HepG2 (cell line): ENCODE results near the gene RPS6KA3. TPM values are rescaled to one million over a fixed set of nuclear protein-coding genes. Genes with fewer than 3 reads are reported as not detected.

Experiments
- AKNA ChIP-seq: sonication (generic); formaldehyde crosslinking; IDR thresholded peaks from 2 replicates; pipeline ENCODE4 v1.4.0; 2020; ENCODE audit warnings: missing genetic modification reagents, borderline replicate concordance
- ARNT ChIP-seq: fragments of 450-650 bp; IDR thresholded peaks from 2 replicates; pipeline ENCODE4 v1.6.1; 2017
- GABPA ChIP-seq, 2 experiments: IDR thresholded peaks; 2 replicates each; pipeline ENCODE4 v1.6.1; 2011 to 2016; ENCODE audit warnings: low read depth in 2 of 2, low read length in 1 of 2, missing biosample characterization in 1 of 2, missing genetic modification characterization in 1 of 2
- GATAD1 ChIP-seq: IDR thresholded peaks from 2 replicates; pipeline ENCODE4 v1.6.1; 2016; ENCODE audit warnings: missing genetic modification reagents, missing compliant biosample characterization
- HCFC1 ChIP-seq: fragments of 150-350 bp; IDR thresholded peaks from 2 replicates; pipeline ENCODE4 v1.6.1; 2014; ENCODE audit warnings: low read depth, low read length
- JUN ChIP-seq: sonication (generic); formaldehyde crosslinking; IDR thresholded peaks from 2 replicates; pipeline ENCODE4 v1.4.0; 2020; ENCODE audit warnings: mild to moderate bottlenecking, missing genetic modification reagents
- PCBP1 ChIP-seq: fragments of 200-400 bp; formaldehyde crosslinking; IDR thresholded peaks from 2 replicates; pipeline ENCODE4 v1.6.1; 2017; ENCODE audit warnings: mild to moderate bottlenecking, low read depth, low read length, borderline replicate concordance
- RARG ChIP-seq: sonication (generic); formaldehyde crosslinking; IDR thresholded peaks from 2 replicates; pipeline ENCODE4 v1.4.0; 2020; ENCODE audit warnings: low read depth, mild to moderate bottlenecking, missing genetic modification reagents
- TBL1XR1 ChIP-seq: fragments of 150-350 bp; IDR thresholded peaks from 2 replicates; pipeline ENCODE4 v1.6.1; 2014; ENCODE audit warnings: borderline replicate concordance, low read length; ENCODE audit not compliant: partially characterized antibody
- THYN1 ChIP-seq: sonication (generic); formaldehyde crosslinking; IDR thresholded peaks from 2 replicates; pipeline ENCODE4 v1.8.1; 2023; ENCODE audit warnings: low read depth, mild to moderate bottlenecking, moderate library complexity, missing genetic modification reagents, borderline replicate concordance
- ZBTB20 ChIP-seq: sonication (generic); formaldehyde crosslinking; IDR thresholded peaks from 2 replicates; pipeline ENCODE4 v1.8.1; 2023; ENCODE audit warnings: missing genetic modification reagents, low read depth, mild to moderate bottlenecking, borderline replicate concordance
- ZFP41 ChIP-seq: sonication (generic); formaldehyde crosslinking; IDR thresholded peaks from 2 replicates; pipeline ENCODE4 v1.4.0; 2020; ENCODE audit warnings: mild to moderate bottlenecking, missing genetic modification reagents, borderline replicate concordance
- ZFP90 ChIP-seq: sonication (generic); formaldehyde crosslinking; IDR thresholded peaks from 2 replicates; pipeline ENCODE4 v1.8.0; 2022; ENCODE audit warnings: missing genetic modification reagents, mild to moderate bottlenecking, inconsistent platforms, borderline replicate concordance
- ZMAT5 ChIP-seq: sonication (generic); formaldehyde crosslinking; IDR thresholded peaks from 2 replicates; pipeline ENCODE4 v1.5.0; 2020; ENCODE audit warnings: mild to moderate bottlenecking, low read depth, missing genetic modification reagents, borderline replicate concordance
- ZNF230 ChIP-seq: sonication (generic); formaldehyde crosslinking; IDR thresholded peaks from 2 replicates; pipeline ENCODE4 v1.4.0; 2020; ENCODE audit warnings: mild to moderate bottlenecking, missing genetic modification reagents
- ZNF432 ChIP-seq: sonication (generic); formaldehyde crosslinking; IDR thresholded peaks from 2 replicates; pipeline ENCODE4 v1.5.0; 2020; ENCODE audit warnings: missing genetic modification reagents, mild to moderate bottlenecking, borderline replicate concordance
- ZNF451 ChIP-seq: sonication (generic); formaldehyde crosslinking; IDR thresholded peaks from 2 replicates; pipeline ENCODE4 v1.5.0; 2020; ENCODE audit warnings: mild to moderate bottlenecking, missing genetic modification reagents
- ZNF562 ChIP-seq: sonication (generic); formaldehyde crosslinking; IDR thresholded peaks from 2 replicates; pipeline ENCODE4 v1.8.0; 2022; ENCODE audit warnings: missing genetic modification reagents, borderline replicate concordance
- ZNF619 ChIP-seq: sonication (generic); formaldehyde crosslinking; IDR thresholded peaks from 2 replicates; pipeline ENCODE4 v1.4.0; 2020; ENCODE audit warnings: mild to moderate bottlenecking, missing genetic modification reagents
- ZNF629 ChIP-seq: sonication (generic); formaldehyde crosslinking; conservative IDR thresholded peaks from 2 replicates; pipeline ENCODE4 v1.5.0; 2020; ENCODE audit warnings: missing genetic modification reagents
- polyA plus RNA-seq, 8 experiments: library from polyadenylated mRNA; depleted of rRNA in 3 of 8; stranded (reverse) in 7 of 8; unstranded in 1 of 8; fragments of >200 nt; fragmentation: Illumina TruSeq in 4 of 8; extraction: Trizol in 4 of 8; gene quantifications; 2 replicates each; pipeline versions ENCODE4 v1.2.1 to v1.2.3, GENCODE V29; 2011 to 2016; ENCODE audit warnings: low read depth in 4 of 8, missing spikeins in 1 of 8, mixed read lengths in 1 of 8; ENCODE audit not compliant: insufficient read depth in 1 of 8
- total RNA-seq, 5 experiments: library from RNA; depleted of rRNA; stranded (reverse); fragments of >200 nt; fragmentation: Illumina TruSeq; extraction: Trizol; gene quantifications; 2 replicates each; pipeline ENCODE4 v1.2.3, GENCODE V29; 2016; ENCODE audit warnings: low read depth in 1 of 5
- TF ChIP-seq, protein P1 (sequence below): sonication (generic); formaldehyde crosslinking; IDR thresholded peaks from 2 replicates; pipeline ENCODE4 v1.5.0; 2020; ENCODE audit warnings: missing genetic modification reagents
- TF ChIP-seq, protein P2 (sequence below): sonication (generic); formaldehyde crosslinking; IDR thresholded peaks from 2 replicates; pipeline ENCODE4 v1.4.0; 2020; ENCODE audit warnings: missing genetic modification reagents
- TF ChIP-seq, protein P3 (sequence below): sonication (generic); formaldehyde crosslinking; IDR thresholded peaks from 2 replicates; pipeline ENCODE4 v1.4.0; 2020; ENCODE audit warnings: mild to moderate bottlenecking, missing genetic modification reagents, borderline replicate concordance

Gene RPS6KA3
- total and polyA plus RNA-seq, 2 of the 13 experiments (the other 11 are each of a cell fraction or from before 2014, with no cell fraction given) = 314 to 357 TPM

DNA sequence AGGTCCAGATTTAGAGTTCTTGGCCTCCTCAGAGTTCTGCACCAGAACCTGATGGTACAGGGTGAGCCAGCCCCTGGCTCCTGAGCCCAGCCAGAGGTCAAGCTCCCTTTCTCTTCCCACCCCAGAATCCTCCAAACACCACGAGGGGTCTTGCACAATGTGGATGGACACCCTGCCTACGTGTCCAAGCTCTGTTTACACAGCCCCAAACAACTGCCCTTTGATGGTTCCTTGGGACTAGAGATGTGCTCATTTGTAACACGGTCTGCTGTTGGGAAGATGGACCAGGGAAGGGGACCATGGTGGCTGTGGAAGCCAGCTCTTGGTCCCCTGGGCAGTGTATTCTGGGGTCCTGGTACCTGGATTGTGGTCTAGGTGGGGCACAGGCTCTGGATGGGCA is 40.0 kb upstream of the RPS6KA3 start (continued):
- TF ChIP-seq GABPA (IDR thresholded peaks at IDR 0.05; ENCODE audit: low read depth, low read length) (no peak), GABPA (CRISPR knock-in tag; IDR thresholded peaks at IDR 0.05; ENCODE audit: low read depth) (no peak; the same call in 1 of the 2 replicates), ZFP41 (CRISPR knock-in tag) (no peak), ZBTB20 (CRISPR knock-in tag) (peak; percentile 42; the same call in 1 of the 2 replicates), ZNF619 (CRISPR knock-in tag) (no peak), ZMAT5 (CRISPR knock-in tag) (no peak), ARNT (no peak), ZNF562 (CRISPR knock-in tag) (no peak), PCBP1 (no peak), RARG (CRISPR knock-in tag) (no peak), ZNF451 (CRISPR knock-in tag) (no peak), THYN1 (no peak), HCFC1 (no peak), JUN (CRISPR knock-in tag) (no peak), ZFP90 (no peak), ZNF432 (CRISPR knock-in tag) (no peak), ZNF629 (CRISPR knock-in tag) (no peak), AKNA (no peak), ZNF230 (no peak), TBL1XR1 (no peak), GATAD1 (CRISPR knock-in tag) (no peak)
- TF ChIP-seq, protein P1, sequence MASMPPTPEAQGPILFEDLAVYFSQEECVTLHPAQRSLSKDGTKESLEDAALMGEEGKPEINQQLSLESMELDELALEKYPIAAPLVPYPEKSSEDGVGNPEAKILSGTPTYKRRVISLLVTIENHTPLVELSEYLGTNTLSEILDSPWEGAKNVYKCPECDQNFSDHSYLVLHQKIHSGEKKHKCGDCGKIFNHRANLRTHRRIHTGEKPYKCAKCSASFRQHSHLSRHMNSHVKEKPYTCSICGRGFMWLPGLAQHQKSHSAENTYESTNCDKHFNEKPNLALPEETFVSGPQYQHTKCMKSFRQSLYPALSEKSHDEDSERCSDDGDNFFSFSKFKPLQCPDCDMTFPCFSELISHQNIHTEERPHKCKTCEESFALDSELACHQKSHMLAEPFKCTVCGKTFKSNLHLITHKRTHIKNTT (CRISPR knock-in tag) = no peak
- TF ChIP-seq, protein P2, sequence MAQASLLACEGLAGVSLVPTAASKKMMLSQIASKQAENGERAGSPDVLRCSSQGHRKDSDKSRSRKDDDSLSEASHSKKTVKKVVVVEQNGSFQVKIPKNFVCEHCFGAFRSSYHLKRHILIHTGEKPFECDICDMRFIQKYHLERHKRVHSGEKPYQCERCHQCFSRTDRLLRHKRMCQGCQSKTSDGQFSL (CRISPR knock-in tag) = no peak
- TF ChIP-seq, protein P3, sequence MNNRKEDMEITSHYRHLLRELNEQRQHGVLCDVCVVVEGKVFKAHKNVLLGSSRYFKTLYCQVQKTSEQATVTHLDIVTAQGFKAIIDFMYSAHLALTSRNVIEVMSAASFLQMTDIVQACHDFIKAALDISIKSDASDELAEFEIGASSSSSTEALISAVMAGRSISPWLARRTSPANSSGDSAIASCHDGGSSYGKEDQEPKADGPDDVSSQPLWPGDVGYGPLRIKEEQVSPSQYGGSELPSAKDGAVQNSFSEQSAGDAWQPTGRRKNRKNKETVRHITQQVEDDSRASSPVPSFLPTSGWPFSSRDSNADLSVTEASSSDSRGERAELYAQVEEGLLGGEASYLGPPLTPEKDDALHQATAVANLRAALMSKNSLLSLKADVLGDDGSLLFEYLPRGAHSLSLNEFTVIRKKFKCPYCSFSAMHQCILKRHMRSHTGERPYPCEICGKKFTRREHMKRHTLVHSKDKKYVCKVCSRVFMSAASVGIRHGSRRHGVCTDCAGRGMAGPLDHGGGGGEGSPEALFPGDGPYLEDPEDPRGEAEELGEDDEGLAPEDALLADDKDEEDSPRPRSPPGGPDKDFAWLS = no peak
